ENCODE results near the gene DSG2. TPM values are rescaled to one million over a fixed set of nuclear protein-coding genes. Genes with fewer than 3 reads are reported as not detected.

Gene DSG2
- total RNA-seq, 1 donor from 2014 or later = 8.2 TPM

DNA sequence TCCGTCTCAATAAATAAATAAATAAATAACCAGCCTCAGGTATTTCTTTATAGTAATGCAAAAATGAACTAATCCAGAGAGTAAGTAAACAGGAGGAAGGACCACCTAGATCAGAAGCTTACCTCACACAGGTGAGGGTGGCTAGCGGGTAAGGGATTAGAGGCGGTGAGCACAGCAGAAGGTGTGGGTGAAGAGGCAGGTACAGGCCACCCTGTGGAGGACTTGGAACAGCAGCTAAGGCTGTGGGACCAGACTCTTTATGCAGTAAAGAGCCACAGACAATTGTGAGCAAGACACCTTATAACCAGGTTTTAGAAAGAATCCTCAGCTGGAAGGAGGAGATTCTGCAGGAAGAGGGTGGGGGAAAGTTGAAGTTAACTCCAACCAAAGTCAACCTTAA lies 59.5 kb downstream of the DSG2 start:
- no peak for TF ChIP-seq CTCF (IDR thresholded peaks at IDR 0.05; ENCODE audit: partially characterized antibody, unreplicated experiment)
- Mint-ChIP-seq H3K4me1 (ENCODE audit: low read depth, unreplicated experiment) (no peaks in the 10 kb centered on the region), H3K27me3 (ENCODE audit: unreplicated experiment) (peaks cover 2% of the 10 kb centered on the region)

GRCh38 chr18:31558567-31558966 lies 60.6 kb downstream of the DSG2 start:
- no peak for TF ChIP-seq CTCF (IDR thresholded peaks at IDR 0.05; ENCODE audit: partially characterized antibody, unreplicated experiment)
- H3K9me3 Mint-ChIP-seq (ENCODE audit: unreplicated experiment) = no peaks in the 10 kb centered on the region
- no peaks in the 10 kb centered on the region for H3K4me1 Mint-ChIP-seq (ENCODE audit: low read depth, unreplicated experiment)
- DNase-seq = no peak
- H3K27me3 Mint-ChIP-seq (ENCODE audit: unreplicated experiment) = peaks cover 2% of the 10 kb centered on the region
- H3K36me3 Mint-ChIP-seq (ENCODE audit: unreplicated experiment) = no peaks in the 10 kb centered on the region
- no peak overlapping the region for H3K27ac Mint-ChIP-seq (ENCODE audit: unreplicated experiment)
- H3K4me3 Mint-ChIP-seq (ENCODE audit: unreplicated experiment) = no peak overlapping the region

More for the DNA sequence above, 59.5 kb downstream of the DSG2 start:
- Mint-ChIP-seq H3K27ac (ENCODE audit: unreplicated experiment) (no peak overlapping the region), H3K4me3 (ENCODE audit: unreplicated experiment) (no peak overlapping the region), H3K36me3 (ENCODE audit: unreplicated experiment) (no peaks in the 10 kb centered on the region), H3K9me3 (ENCODE audit: unreplicated experiment) (no peaks in the 10 kb centered on the region)
- no peak for DNase-seq

- no peaks in the 10 kb centered on the region for H3K36me3 Mint-ChIP-seq (ENCODE audit: unreplicated experiment)
- no peak overlapping the region for H3K27ac Mint-ChIP-seq (ENCODE audit: unreplicated experiment)
- no peak for TF ChIP-seq CTCF (IDR thresholded peaks at IDR 0.05; ENCODE audit: partially characterized antibody, unreplicated experiment)
- no peaks in the 10 kb centered on the region for H3K4me1 Mint-ChIP-seq (ENCODE audit: low read depth, unreplicated experiment)
- no peaks in the 10 kb centered on the region for H3K9me3 Mint-ChIP-seq (ENCODE audit: unreplicated experiment)
- no peak for DNase-seq
- no peak overlapping the region for H3K4me3 Mint-ChIP-seq (ENCODE audit: unreplicated experiment)
- H3K27me3 Mint-ChIP-seq (ENCODE audit: unreplicated experiment) = no peaks in the 10 kb centered on the region
Measured at GRCh38 chr18:31562726-31563125, 64.7 kb downstream of the DSG2 start.

DNA sequence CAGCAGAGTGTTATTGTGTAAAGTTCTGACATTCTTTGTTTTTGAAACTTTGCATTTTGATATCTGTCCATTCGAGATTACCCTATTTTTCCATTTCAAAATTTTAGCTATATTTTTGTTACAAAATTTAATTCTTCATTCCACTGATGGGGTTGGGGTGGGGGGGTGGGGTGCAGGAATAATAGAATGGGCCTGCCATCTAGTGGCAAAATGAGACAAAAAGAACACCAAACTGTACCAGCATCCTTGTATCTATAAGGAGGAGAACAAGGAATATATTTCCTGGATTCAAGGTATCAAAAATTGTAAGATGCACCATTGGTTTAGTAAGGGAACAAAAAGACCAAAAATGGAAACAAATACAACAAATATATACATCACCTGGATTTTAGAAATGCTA lies 65.8 kb downstream of the DSG2 start:
- no peak overlapping the region for H3K27ac Mint-ChIP-seq (ENCODE audit: unreplicated experiment)
- H3K4me1 Mint-ChIP-seq (ENCODE audit: low read depth, unreplicated experiment) = no peaks in the 10 kb centered on the region
- no peak for DNase-seq
- TF ChIP-seq CTCF (IDR thresholded peaks at IDR 0.05; ENCODE audit: partially characterized antibody, unreplicated experiment) = no peak
- no peaks in the 10 kb centered on the region for H3K36me3 Mint-ChIP-seq (ENCODE audit: unreplicated experiment)
- peaks cover 2% of the 10 kb centered on the region for H3K27me3 Mint-ChIP-seq (ENCODE audit: unreplicated experiment)
- H3K9me3 Mint-ChIP-seq (ENCODE audit: unreplicated experiment) = peaks cover 1% of the 10 kb centered on the region
- H3K4me3 Mint-ChIP-seq (ENCODE audit: unreplicated experiment) = no peak overlapping the region

DNA sequence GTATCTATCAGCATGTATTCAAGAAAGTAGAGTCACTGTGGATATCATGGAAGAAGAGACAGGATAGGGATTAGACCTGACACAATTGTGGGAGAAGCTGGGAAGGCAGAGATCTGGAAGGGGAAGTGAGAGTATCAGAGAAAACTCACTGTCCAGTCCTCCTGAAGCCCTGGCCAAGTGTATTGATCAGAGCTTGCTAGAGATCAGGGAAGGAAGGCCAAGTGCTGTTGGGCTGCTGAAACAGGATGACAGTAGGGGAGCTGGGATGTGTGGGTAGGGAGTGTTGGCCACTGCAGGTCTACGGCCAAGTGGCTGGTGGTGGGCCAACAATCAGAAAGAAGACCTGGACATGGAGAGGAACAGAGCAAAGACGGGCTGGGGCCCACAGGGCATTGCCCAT lies 67.4 kb downstream of the DSG2 start:
- DNase-seq = no peak
- no peak for TF ChIP-seq CTCF (IDR thresholded peaks at IDR 0.05; ENCODE audit: partially characterized antibody, unreplicated experiment)
- no peaks in the 10 kb centered on the region for H3K4me1 Mint-ChIP-seq (ENCODE audit: low read depth, unreplicated experiment)
- H3K27me3 Mint-ChIP-seq (ENCODE audit: unreplicated experiment) = peaks cover 2% of the 10 kb centered on the region
- H3K4me3 Mint-ChIP-seq (ENCODE audit: unreplicated experiment) = no peak overlapping the region
- H3K36me3 Mint-ChIP-seq (ENCODE audit: unreplicated experiment) = no peaks in the 10 kb centered on the region
- peaks cover 1% of the 10 kb centered on the region for H3K9me3 Mint-ChIP-seq (ENCODE audit: unreplicated experiment)
- H3K27ac Mint-ChIP-seq (ENCODE audit: unreplicated experiment) = no peak overlapping the region
